T1000 (cell line): ENCODE measurements around the gene FCN3.
A peak's percentile ranks its signal among the peaks of the same experiment; 100 is the strongest.
"Not testable (repeated sequence)": the region's sequence is repeated elsewhere in the genome, so short reads cannot be mapped to it uniquely, and the experiment has no call there.

Source experiments
- DNase-seq: peaks from one replicate; lab custom pipeline; 2025; ENCODE audit warnings: mixed read lengths; lab: John Stamatoyannopoulos, UW

FCN3 gene

GRCh38 chr1:27399251-27400025 lies 24.8 kb upstream of the FCN3 start:
- no peak for DNase-seq

DNA sequence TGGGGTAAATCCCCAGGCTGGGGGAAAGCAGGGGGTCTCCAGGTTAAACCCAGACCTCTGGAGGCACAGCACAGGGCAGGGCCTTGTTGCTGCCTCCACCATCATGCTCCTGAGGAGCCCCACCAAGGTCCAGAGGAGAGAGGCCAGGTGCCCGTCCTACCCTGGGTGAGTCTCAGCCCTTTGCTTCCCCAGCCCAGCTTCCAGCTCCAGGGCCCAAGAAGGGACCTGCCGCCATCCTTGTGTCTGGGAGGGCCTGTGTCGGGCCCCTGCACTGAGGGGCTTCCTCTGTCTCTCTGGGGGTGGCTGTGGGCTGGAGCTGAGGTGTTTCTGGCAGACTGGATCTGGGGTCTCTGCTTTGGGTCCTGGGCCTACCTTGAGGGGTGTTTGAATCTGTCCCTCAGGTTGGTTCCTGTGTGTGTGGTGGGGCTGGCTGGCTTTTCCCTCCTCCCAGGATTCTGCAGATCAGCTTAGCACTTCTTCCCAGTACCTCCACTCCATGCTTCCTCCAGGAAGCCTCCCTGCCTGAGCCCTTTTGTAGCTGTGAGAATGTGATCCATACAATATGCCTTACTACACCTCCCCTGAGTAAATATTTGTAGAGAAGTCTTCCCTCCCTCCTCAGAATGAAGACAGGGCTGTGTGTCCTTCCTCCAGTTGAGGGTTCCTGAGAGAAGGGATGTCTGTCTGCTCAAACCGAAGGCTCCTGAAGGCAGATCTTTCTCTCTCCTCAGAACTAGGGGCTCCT lies 24.0 kb upstream of the FCN3 start:
- no peak for DNase-seq

GRCh38 chr1:27397749-27398148 lies 23.1 kb upstream of the FCN3 start:
- no peak for DNase-seq

DNA sequence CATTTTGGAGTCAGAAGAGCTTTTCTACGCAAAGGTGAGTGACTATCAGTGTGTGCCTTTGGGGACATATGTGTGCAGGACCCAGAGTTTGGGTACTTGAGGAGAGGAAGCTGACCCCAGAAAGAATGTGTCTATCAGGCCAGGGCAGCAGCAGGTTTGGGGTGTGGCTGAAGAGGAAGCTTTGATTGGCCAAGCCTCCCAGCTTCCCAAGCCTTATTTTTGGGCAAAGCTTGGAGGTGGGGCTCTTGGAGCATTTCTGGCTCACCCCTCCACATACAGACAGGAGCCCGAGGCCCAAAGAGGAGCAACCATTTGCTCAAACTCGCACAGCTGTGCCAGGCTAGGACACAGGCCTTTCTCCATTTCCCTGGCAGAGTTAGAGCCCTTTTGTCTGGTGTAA lies 22.5 kb upstream of the FCN3 start:
- no peak for DNase-seq

GRCh38 chr1:27395441-27396195 lies 21.0 kb upstream of the FCN3 start:
- peak; percentile 58 for DNase-seq

DNA sequence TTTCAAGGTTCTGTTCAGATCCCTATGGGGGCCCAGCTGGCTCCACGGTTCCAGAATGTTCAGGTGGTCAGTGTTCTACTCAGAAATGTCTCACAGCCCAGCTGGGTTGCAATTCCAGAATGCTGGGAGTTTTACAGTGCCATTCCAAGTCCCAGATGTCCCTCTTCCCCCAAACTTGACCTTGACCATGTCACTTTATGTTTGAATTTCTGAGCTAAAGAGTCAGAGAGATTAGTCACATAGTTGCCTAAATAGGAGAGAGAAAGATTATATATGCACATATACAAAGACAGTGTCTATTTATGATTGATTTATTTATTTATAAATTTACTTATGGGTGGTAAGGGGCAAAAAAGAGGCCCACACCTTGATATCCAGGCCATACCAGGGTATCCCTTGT lies 20.3 kb upstream of the FCN3 start:
- no peak for DNase-seq

GRCh38 chr1:27394282-27394658 lies 19.6 kb upstream of the FCN3 start:
- no peak for DNase-seq

DNA sequence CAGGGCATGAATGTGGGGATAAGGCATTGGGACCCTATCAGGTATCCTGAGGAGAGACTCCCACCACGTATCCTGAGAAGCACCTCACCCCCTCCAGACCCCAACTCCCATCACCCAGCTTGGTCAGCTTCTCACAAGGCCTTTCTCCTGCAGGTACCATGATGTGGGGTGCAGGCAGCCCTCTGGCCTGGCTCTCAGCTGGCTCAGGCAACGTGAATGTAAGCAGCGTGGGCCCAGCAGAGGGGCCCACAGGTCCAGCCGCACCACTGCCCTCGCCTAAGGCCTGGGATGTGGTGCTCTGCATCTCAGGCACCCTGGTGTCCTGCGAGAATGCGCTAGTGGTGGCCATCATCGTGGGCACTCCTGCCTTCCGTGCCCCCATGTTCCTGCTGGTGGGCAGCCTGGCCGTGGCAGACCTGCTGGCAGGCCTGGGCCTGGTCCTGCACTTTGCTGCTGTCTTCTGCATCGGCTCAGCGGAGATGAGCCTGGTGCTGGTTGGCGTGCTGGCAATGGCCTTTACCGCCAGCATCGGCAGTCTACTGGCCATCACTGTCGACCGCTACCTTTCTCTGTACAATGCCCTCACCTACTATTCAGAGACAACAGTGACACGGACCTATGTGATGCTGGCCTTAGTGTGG lies 19.1 kb upstream of the FCN3 start:
- DNase-seq: no peak

DNA sequence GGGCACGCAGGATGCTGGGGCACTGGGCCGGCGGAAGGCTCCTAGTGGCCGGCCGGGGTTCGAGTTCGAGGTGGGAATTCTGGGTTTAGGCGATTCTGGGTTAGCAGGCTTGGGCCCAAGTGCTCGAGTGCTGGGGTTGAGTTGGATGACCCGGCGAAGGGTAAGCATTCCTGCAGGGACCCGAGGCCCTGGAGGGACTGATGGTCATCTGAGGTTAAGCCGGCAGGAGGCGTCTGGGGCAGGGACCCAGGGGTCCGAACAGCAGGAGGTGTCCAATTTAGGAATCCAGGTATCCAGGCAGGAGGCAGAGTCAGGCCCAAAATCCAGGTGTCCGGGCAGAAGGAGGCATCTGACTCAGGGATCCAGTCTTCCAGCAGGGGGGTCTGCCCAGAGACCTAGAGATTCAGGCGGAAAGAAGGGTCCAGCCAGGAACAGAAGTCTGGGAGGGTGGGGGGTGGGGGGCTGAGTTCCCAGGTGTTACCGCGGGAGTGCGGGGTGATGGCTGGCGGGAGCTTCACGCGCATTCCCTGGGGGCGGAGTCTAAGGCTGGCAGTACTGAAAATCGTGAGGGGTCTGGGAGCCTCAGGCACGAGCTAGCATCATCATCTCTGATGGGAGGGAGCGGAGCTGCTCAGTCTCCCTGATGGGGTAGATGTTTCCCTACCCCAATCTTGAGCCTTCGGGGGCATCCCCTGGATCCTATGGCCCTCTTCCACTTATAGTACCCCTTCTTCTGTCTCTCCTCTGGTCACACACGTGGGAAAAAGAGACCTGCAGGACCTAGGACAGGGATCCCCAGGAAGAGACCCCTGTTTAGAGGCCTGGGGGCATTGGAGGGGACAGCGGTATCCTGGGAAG lies 18.4 kb upstream of the FCN3 start:
- no peak for DNase-seq

DNA sequence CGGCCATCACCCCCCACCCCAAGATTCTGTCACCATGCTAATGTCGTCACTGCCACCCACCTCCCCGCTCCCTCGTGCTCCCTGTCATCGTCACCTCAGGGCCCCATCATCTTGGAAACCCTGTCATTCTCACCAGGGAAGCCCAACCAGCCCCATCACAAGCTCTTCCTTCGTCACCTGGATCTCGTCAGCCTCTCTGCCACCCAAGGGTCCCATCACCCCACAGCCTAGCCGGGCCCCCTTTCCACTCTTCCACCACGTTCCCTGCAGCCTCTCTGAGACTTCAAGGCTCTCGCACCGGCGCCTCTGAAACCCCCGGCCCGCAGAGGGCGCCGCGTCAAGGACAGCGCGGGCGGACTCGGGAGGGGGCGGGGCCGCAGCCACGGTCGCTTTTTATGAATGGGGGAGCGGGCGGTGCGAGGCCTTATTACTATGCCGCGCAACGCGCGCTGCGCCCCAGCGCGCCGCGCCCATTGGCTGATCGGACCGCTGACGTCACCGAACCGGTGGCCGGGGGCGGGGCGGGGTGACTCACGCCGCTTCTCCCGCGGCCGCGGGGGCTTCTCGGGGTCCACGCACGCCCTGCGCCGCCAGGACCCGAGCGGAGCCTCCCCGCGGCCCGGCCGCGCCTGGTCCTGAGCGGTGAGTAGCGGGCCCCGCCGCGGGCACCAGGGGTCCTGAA lies 17.6 kb upstream of the FCN3 start, which contains the start of gene GPR3:
Gene GPR3 (plus strand): TSS at position 527 of the 682 bp plus-strand sequence. CDS start 1,177 bp downstream, outside the sequence.
- DNase-seq: peak; percentile 89

DNA sequence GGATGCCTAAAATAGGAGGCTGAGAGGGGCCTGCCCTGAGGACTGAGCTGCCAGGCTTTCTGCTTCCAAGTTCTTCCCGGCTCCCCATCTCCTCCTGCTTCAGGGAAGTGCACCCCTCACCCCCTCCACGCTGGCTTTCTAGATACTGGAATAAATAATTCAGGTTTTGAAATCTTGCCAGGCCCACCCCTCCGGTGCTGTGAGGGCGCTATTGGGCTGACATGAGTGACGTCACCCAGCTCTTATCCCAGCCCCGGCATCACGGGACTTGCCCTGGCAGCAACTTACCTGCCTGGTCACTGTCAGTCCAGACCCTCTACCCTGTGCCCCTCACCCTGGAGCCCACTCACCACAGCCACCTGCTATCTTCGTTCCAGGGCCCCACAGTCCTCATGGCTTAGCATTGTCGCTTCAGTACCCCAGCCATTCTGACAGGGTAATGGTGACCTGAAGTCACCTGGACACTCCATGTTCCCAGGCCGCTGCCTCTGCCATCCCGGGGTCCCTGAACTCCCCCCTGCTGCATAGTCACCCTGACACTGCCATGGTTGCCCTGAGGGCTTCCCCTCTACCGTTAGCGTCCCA lies 17.0 kb upstream of the FCN3 start:
- peak; percentile 35 for DNase-seq

DNA sequence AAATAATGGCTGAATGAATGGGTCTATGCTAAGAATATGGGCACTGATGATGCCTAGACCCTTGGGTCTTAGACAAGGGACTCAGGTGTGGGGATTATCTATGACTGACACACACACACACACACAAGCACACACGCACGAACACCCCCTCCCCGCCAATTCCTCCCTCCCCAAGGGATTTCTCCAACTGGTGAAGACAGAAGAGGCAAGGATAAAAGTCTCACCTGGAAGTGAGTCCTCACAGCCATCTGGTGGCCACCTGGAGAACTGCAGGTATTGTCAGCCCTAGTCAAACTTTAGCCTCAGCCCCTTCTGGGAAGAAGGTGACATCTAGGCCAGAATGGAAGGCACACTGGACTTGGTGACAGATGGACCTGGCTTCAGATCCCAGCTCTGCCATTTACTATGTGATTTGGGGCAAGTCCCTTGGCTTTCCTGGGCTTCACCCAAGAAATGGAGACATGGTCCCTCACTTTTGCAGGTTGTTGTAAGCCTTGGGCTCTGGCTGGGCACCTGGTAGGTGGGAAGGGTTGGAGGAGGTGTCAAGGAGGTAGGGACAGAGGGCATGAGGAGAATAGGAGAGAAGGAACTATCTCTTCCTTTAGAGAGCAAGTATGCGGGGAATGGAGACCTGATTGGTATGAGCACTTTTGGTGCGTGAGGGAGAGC lies 13.8 kb upstream of the FCN3 start:
- peak; percentile 34 for DNase-seq

DNA sequence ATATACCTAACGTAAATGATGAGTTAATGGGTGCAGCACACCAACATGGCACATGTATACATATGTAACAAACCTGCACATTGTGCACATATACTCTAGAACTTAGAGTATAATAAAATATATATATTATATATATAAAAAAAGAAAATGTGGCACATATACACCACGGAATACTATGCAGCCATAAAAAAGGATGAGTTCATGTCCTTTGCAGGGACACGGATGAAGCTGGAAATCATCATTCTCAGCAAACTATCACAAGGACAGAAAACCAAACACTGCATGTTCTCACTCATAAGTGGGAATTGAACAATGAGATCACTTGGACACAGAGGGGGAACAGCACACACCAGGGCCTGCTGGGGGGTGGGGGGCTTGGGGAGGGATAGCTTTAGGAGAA lies 10.2 kb upstream of the FCN3 start:
- not testable (repeated sequence) for DNase-seq

DNA sequence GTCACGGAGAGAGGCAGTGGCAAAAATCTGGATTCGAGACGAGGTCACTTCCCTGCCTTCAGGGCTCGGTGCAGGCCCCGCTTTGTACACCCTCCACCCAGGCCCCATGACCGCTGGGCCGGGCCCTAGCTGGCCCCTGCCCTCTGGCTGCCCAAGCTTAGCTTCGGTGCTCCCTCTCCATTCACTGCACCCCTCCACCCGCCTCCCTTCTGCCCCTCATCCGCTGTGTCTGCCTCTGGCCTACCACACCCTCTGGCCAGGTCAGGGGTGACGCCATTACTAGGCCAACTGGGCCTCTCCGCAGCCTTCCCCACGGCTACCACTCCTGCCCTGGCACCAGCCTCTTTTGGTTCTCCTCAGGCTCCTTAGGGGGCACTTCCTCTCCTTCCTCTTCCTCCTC lies 9.0 kb upstream of the FCN3 start:
- DNase-seq: no peak

- no peak for DNase-seq
These were observed 8.5 kb upstream of the FCN3 start, which contains the start of gene CD164L2 for GRCh38 chr1:27383039-27383605. TSS of gene CD164L2 (minus strand) at chr1:27383333. CDS start at chr1:27383239, 94 bp downstream.

DNA sequence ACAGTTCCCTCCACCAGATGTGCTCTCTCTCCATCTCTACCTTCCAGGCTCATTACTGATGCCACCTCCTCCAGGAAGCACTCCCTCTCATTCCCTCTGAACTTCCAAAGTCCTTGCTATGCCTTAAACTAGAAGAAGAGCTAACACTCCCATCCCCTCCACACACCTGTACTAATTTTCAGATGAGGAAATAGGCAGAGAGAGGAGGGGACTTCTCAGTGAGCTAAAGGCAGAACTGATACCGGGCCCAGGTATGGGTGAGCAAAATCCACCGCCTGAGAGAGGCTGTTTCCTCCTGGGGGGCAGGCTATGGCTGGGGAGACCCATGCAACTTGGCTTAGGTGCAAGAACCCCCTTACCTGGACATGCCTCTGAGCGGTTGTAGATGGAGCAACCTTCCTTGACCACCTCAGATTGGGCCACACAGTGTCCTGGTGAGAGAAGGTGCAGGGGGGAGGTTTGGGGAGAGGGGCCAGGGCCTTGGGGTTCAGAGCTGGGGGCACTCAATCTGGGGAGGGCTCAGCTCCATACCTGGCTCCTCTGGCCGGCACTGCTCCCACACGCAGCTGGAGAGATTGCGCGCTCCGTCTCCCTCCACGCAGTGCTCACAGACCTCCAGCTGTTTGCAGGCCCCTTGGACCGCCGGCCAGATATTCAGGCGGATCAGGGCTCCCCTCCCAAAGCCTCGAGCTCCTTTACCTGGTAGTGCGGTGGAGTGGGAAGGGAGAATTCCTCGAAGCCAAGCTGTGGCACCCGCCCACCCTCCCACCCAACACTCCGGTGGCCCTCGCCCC lies 7.5 kb upstream of the FCN3 start:
- DNase-seq: no peak

GRCh38 chr1:27380766-27381733 lies 6.4 kb upstream of the FCN3 start:
- DNase-seq: no peak
